Activated naive CD4-positive, alpha-beta T cell treated with anti-CD3 and anti-CD28 coated beads, Interleukin-2, amount 10 ng/mL, durations not matched to agents 5 hours and 36 hours (primary cell): ENCODE measurements around the gene CCDC195. TPM values are rescaled to one million over a fixed set of nuclear protein-coding genes. Genes with fewer than 3 reads are reported as not detected.

ENCODE experiments used
- total RNA-seq, 2 experiments: library from RNA; stranded (reverse); gene quantifications; one replicate each; pipeline ENCODE4 v1.2.3, GENCODE V29; 2021

The CCDC195 gene, protein sequence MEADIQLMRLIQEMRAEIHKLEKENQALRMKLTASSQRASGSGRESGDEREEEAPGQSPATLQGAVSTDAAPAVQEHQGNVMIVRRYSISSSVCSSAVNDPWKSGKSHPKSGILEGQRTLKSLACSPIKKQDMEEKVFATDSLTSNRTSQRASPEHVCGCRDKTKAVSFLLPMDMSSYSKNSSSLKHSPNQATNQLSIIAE
- total RNA-seq, result not detected

DNA sequence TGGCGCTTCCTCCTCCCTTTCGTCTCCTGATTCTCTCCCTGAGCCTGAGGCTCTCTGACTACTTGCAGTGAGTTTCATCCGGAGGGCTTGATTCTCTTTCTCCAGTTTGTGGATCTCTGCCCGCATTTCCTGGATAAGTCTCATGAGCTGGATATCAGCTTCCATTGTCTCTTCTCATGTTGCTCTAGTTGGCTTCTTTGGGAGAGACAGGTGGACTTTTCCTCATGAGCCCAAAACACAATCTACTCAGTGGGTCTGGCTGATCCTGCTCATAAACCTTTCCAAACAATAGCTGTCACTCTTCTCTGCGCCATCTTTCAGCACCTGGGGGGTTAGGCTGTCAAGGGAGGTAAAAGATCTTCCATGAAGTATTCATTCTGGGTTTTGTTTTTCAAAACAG lies at the start of gene CCDC195:
TSS of gene CCDC195 (minus strand) at position 165 of the 400 bp plus-strand sequence. CDS start at position 165, 0 bp downstream.

Other genes starting within 250 kb of the CCDC195 start
- gene CUL3, start 131.0 kb downstream of the CCDC195 start, total RNA-seq, result 10 to 100 TPM; 68.1 to 69.9 TPM